Fibroblast of skin of left quadriceps (primary cell): ENCODE data around the gene TRIM28.
A peak's percentile ranks its signal among the peaks of the same experiment; 100 is the strongest.
"Not testable (repeated sequence)": the region's sequence is repeated elsewhere in the genome, so short reads cannot be mapped to it uniquely, and the experiment has no call there.

Source experiments
- DNase-seq, 2 experiments: peaks; one replicate each; pipeline ENCODE4 v3.0.0-alpha.2; 2013; ENCODE audit warnings: low read depth in 2 of 2

The TRIM28 gene

GRCh38 chr19:58519087-58519354, 24.8 kb upstream of the TRIM28 start:
- peak; percentile 42 to 54 for DNase-seq

- DNase-seq = peak; percentile 92 to 93
These were observed 24.3 kb upstream of the TRIM28 start, which contains the start of gene ZBTB45 for GRCh38 chr19:58519355-58520256. TSS of gene ZBTB45 (minus strand) at chr19:58519810. CDS start at chr19:58517673, 2,137 bp downstream.

GRCh38 chr19:58520257-58520599, 23.6 kb upstream of the TRIM28 start:
- DNase-seq = no peak

- no peak for DNase-seq
These were observed 22.2 kb upstream of the TRIM28 start for GRCh38 chr19:58521651-58522050.

GRCh38 chr19:58522709-58523108, 21.2 kb upstream of the TRIM28 start:
- no peak for DNase-seq

- no peak for DNase-seq
These were observed 14.5 kb upstream of the TRIM28 start for GRCh38 chr19:58529405-58529804.

- no peak for DNase-seq
These were observed 12.6 kb upstream of the TRIM28 start for GRCh38 chr19:58531034-58531840.

- no peak for DNase-seq
These were observed 8.0 kb upstream of the TRIM28 start for GRCh38 chr19:58535857-58536256.

- DNase-seq = no peak
These were observed 6.7 kb upstream of the TRIM28 start for GRCh38 chr19:58536852-58537798.

- DNase-seq = no peak
These were observed 5.4 kb upstream of the TRIM28 start for GRCh38 chr19:58538257-58539168.

GRCh38 chr19:58539169-58539559, 4.7 kb upstream of the TRIM28 start:
- not testable (repeated sequence) for DNase-seq

- DNase-seq = not testable (repeated sequence)
These were observed 1.1 kb upstream of the TRIM28 start for GRCh38 chr19:58542641-58543372.

- DNase-seq = no peak
These were observed 874 bp downstream of the TRIM28 start for GRCh38 chr19:58544591-58545285.

- no peak for DNase-seq
These were observed 1.6 kb downstream of the TRIM28 start for GRCh38 chr19:58545286-58546018.

- DNase-seq = no peak
These were observed 2.2 kb downstream of the TRIM28 start for GRCh38 chr19:58546019-58546530.

GRCh38 chr19:58547323-58548312, 3.8 kb downstream of the TRIM28 start:
- DNase-seq = no peak
